PFSK-1 (cell line): Measurements from ENCODE around the gene PHYHIPL.

Experiments
- FOXP2 ChIP-seq: optimal IDR thresholded peaks from 2 replicates; pipeline ENCODE3; 2011; ENCODE audit warnings: borderline replicate concordance, control low read depth, inconsistent platforms; ENCODE audit not compliant: insufficient read depth; ENCODE audit errors: extremely low read length, extremely low read depth
- POLR2AphosphoS5 ChIP-seq: IDR thresholded peaks from 2 replicates; pipeline ENCODE4 v1.6.1; 2012; ENCODE audit warnings: low read depth, mild to moderate bottlenecking, control low read depth, low read length, moderate library complexity
- SIN3A ChIP-seq: IDR thresholded peaks from 2 replicates; pipeline ENCODE4 v1.6.1; 2012; ENCODE audit warnings: mild to moderate bottlenecking, low read length, moderate library complexity, borderline replicate concordance; ENCODE audit not compliant: insufficient read depth
- TAF1 ChIP-seq: IDR thresholded peaks from 2 replicates; pipeline ENCODE4 v1.6.1; 2012; ENCODE audit warnings: low read length, control low read depth, borderline replicate concordance; ENCODE audit not compliant: insufficient read depth
- TF ChIP-seq, protein P1 (sequence below), 2 experiments: IDR thresholded peaks; 2 replicates each; pipeline versions ENCODE4 v1.6.1 to v1.8.0; 2011 to 2012; ENCODE audit warnings: low read depth in 2 of 2, low read length in 2 of 2, control low read depth in 1 of 2, inconsistent platforms in 1 of 2, mild to moderate bottlenecking in 1 of 2, moderate library complexity in 1 of 2; ENCODE audit not compliant: insufficient read depth in 1 of 2

PHYHIPL gene

DNA sequence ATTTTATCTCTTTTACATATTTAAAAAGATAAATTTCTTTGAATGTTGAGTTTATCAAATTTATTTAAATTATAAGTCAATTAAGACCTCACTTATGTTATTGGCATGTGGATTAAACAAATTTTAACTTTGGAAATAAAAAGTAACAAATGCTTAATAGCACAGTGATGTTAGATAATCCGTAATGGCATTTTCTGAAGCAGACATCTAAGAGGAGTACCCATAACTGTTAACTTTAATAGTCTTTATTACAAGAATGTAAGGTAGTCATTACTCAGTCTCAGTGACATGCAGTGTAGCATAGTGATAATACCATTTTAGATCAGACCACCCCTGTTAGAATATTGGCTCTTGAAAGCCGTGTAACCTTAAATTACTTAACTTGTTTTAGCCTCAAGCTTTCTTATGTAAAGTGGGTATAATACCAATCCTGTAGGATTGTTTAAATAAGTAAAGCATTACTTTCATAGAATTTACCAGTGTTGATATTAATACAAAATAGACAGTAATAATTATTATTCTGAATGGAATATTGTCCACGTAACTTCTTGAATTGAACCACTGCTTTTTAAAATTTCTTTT lies 4.3 kb downstream of the PHYHIPL start:
- TF ChIP-seq FOXP2 (no peak), SIN3A (no peak), TAF1 (no peak), POLR2AphosphoS5 (no peak)
- TF ChIP-seq, protein P1, sequence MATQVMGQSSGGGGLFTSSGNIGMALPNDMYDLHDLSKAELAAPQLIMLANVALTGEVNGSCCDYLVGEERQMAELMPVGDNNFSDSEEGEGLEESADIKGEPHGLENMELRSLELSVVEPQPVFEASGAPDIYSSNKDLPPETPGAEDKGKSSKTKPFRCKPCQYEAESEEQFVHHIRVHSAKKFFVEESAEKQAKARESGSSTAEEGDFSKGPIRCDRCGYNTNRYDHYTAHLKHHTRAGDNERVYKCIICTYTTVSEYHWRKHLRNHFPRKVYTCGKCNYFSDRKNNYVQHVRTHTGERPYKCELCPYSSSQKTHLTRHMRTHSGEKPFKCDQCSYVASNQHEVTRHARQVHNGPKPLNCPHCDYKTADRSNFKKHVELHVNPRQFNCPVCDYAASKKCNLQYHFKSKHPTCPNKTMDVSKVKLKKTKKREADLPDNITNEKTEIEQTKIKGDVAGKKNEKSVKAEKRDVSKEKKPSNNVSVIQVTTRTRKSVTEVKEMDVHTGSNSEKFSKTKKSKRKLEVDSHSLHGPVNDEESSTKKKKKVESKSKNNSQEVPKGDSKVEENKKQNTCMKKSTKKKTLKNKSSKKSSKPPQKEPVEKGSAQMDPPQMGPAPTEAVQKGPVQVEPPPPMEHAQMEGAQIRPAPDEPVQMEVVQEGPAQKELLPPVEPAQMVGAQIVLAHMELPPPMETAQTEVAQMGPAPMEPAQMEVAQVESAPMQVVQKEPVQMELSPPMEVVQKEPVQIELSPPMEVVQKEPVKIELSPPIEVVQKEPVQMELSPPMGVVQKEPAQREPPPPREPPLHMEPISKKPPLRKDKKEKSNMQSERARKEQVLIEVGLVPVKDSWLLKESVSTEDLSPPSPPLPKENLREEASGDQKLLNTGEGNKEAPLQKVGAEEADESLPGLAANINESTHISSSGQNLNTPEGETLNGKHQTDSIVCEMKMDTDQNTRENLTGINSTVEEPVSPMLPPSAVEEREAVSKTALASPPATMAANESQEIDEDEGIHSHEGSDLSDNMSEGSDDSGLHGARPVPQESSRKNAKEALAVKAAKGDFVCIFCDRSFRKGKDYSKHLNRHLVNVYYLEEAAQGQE (IDR thresholded peaks at IDR 0.05; ENCODE audit: insufficient read depth in 1 of 2, low read depth in 2 of 2, low read length in 2 of 2) = no peak

DNA sequence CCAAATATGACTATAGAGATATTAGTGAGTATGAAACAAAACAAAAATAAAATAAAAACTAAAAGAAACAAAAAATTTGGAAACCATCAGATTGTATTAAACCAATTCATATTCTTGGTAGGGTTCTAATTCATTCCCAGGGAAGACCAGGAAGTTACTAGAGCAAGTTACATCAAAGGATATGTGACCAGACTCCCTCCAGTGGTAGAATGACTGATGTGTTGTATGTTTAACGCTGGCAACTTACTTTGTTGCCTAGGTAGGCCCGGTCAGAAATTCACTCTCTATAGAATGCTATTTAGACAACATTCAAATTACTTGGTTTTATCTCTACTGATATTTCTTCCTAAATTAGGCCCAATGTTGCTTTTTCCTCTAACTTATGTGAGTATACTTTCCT lies 5.2 kb downstream of the PHYHIPL start:
- TF ChIP-seq, protein P1 (IDR thresholded peaks at IDR 0.05; ENCODE audit: insufficient read depth in 1 of 2, low read depth in 2 of 2, low read length in 2 of 2) = no peak
- no peak for TF ChIP-seq POLR2AphosphoS5
- no peak for TF ChIP-seq SIN3A
- no peak for TF ChIP-seq FOXP2
- no peak for TF ChIP-seq TAF1

DNA sequence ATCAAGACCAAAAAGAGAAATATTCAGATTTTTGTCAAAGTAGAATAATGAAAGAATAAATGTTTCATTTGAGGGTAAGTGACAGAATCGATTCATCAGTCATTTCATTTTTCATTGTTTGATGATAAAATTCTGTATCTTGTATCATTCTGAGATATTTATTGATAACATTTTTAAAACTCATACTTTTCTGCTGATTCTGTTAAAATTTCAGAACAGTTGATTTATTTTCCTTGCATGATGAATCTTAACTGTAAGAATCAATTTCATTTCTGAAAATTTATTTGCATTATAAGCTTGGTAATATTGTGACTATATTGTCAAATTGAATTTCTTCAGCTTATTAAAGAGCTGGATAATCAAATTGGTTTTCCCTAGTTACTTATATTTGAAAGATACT lies 13.9 kb downstream of the PHYHIPL start:
- no peak for TF ChIP-seq FOXP2
- TF ChIP-seq POLR2AphosphoS5 = no peak
- TF ChIP-seq SIN3A = no peak
- TF ChIP-seq, protein P1 (IDR thresholded peaks at IDR 0.05; ENCODE audit: insufficient read depth in 1 of 2, low read depth in 2 of 2, low read length in 2 of 2) = no peak
- TF ChIP-seq TAF1 = no peak

DNA sequence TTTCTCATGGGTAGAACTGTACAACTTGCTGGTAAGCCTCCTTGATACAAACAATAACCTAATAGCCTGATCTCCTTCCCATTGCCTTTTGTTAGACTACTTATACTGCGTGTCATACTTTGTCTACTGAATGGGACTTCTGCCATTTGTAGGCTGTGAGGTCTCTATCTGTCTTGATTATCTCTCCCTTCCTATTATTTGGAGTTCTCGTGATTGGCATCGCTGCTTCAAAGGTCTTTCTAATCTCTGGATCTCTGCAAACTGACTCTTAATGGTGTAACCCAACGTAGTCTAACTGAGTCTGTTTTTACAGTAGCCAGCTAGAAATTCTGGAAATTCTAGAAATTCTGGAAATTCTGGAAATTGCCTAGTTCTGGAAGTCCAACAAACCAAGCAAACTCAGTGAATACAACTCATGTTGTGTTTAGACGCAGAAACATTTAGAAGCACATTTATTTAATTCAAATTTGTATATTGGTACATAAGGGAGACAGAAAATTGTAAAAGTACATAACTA lies 29.8 kb downstream of the PHYHIPL start:
- TF ChIP-seq SIN3A = no peak
- no peak for TF ChIP-seq TAF1
- no peak for TF ChIP-seq POLR2AphosphoS5
- TF ChIP-seq, protein P1 (IDR thresholded peaks at IDR 0.05; ENCODE audit: insufficient read depth in 1 of 2, low read depth in 2 of 2, low read length in 2 of 2) = no peak
- TF ChIP-seq FOXP2 = no peak

DNA sequence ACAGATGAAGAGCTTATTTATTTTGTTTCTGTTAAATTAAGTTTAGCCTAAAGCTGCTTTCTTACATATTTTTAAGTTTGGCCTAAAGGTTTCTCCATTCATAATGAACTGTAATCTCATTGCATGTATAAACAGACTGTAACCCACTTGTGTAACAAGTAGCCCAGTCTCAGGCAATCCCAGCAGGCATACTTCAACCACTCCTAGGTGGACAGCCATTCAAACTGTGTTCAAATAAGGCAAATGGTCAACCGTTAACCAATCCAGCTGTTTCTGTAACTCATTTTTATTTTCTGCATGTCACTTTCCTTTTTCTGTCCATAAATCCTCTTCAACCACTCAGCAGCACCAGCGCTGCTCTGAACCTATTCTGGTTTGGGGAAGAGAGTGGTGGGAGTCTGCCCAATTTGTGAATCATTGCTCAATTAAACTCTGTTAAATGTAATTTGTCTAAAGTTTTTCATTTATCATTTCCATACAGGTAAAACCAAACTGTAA lies 35.9 kb downstream of the PHYHIPL start:
- no peak for TF ChIP-seq FOXP2
- TF ChIP-seq TAF1 = no peak
- TF ChIP-seq SIN3A = no peak
- no peak for TF ChIP-seq POLR2AphosphoS5
- TF ChIP-seq, protein P1 (IDR thresholded peaks at IDR 0.05; ENCODE audit: insufficient read depth in 1 of 2, low read depth in 2 of 2, low read length in 2 of 2) = no peak
